GM18511 (cell line): ENCODE measurements around the gene GOLPH3.
"Not testable (repeated sequence)": the region's sequence is repeated elsewhere in the genome, so short reads cannot be mapped to it uniquely, and the experiment has no call there.

Experiments
- ATAC-seq: cut with Tn5 transposase; IDR thresholded peaks from one replicate; pipeline ENCODE4 v1.9.1; 2021; ENCODE audit warnings: mild to moderate bottlenecking, moderate library complexity; ENCODE audit not compliant: unreplicated experiment

The GOLPH3 gene

GRCh38 chr5:32172186-32172911 lies 1.8 kb downstream of the GOLPH3 start:
- ATAC-seq: not testable (repeated sequence)

GRCh38 chr5:32170303-32171151 lies 3.6 kb downstream of the GOLPH3 start:
- no peak for ATAC-seq

DNA sequence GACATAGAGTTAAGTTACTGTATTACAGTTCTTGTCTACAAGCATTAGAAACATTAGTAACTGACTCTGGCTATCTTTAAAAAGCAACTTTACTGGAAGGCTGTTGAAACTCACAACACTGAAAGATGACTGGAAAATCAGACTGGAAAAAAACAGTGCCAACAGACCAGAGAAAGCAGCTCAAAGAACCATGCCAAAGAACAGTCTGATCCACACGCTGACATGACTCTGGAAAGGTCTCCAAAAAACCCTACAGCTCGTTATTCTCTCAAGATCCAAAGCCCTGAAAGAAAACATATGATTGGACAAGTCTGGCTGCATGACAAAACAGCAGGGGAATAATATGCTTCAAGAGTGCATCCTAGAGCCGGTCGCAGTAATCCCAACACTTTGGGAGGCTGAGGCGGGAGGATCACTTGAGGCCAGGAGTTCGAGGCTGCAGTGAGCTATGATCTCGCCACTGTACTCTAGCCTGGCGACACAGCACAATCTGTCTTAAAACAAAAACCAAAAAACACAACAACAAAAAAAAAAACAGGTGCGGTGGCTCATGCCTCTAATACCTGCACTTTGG lies 5.6 kb downstream of the GOLPH3 start:
- no peak for ATAC-seq

DNA sequence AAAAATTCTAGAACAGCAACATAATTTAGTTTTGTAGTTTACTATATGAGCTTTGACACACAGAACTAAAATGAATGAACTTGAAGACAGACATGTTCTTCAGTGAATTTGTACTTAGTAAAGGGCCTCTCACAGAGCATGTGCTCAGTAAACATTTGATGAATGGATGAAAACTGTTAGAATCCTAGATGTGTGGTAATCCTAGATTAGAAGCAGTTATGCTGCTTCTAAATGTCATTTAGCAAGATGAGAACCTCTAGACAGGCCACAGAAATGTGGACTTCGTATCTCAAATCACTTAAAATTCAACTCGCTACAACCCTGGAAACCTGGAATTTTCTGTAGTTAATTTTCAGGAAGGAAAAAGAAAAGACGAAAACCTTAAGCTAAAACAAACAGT lies 8.5 kb downstream of the GOLPH3 start:
- no peak for ATAC-seq

GRCh38 chr5:32163785-32164184 lies 10.3 kb downstream of the GOLPH3 start:
- peak; percentile 62 for ATAC-seq

DNA sequence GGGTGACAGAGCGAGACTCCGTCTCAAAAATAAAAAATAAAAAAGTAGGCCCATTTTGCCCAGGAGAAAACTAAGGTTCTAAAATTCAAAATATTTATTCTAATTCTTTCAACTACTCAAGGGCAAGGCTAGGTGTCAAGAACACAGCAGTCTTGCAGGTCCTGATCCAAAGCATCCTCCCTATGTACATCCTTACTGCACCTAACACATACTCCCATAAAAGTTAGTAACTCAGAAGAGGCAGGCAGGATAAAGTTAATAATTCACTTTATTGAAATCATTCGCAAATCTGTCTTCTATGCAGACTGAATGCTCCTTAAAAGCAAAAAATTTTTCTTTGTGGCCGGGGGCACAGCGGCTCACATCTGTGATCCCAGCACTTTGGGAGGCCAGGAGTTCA lies 11.1 kb downstream of the GOLPH3 start:
- no peak for ATAC-seq

DNA sequence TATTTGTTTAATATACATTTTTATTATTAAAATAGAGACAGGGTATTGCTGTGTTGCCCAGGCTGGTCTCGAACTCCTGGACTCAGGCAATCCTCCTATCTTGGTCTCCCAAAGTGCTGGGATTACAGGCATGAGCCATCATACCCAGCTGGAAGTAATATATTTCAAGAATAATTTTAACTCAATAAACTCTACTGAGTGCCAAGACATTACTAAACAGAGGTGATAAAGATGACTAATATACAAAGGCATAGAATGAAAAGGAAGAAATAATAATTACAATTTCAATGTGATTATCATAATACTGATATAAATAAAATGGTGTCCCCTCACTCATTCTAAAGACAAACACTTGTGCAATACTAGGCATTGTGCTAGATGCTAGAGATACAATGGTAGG lies 13.9 kb downstream of the GOLPH3 start:
- no peak for ATAC-seq

DNA sequence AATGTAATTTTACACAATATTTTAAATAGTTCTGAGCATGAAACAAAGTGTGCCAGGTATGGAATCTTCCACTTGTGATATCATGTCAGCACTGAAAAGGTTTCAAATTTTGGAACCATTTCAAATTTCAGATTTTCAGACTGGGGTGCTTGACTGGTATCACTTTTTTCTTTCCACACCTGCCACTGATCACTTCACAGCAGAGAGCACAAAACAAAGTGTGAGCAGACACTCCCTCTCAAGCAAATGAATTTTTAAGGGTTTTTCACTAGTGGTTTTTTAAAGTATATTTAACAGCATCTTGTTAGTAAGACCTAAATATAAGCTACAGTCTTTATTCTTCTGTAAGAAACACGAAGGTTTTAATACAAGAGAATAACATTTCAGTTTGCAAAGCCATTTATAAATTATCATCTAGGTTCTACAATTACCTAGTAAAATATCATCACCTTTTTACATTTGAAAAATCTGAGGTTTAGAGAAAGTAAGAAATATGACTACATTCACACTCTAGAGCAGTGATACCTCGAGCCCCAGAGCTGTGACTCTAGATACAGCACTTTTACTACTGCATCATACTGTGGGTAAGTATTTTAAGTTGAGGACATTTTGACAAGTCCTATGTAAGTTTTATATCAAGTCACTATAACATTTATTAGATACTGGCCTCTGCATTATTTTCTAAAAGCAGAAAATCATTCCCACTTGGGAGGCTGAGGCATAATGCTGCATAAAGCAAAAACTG lies 14.6 kb downstream of the GOLPH3 start:
- no peak for ATAC-seq

- ATAC-seq: no peak
Measured at GRCh38 chr5:32158679-32158975, 15.5 kb downstream of the GOLPH3 start.

DNA sequence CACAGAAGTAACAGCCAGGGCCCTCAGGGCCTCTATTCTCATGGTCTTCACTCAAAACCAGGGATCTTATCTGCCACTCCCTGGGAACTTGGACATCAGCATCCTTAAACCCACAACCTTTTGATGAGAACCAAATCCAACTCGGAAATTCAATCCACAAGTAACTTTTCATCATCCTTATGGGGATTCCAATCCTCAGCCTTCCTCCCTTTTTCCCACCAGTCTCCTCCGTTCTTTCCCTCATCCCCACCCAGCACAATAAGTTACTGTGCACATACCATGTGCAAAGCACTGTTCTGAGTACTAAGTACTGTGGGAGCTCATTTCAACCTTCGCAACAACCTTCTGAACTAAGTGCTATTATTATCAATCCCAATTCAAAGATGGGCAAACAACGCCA lies 17.0 kb downstream of the GOLPH3 start:
- no peak for ATAC-seq

DNA sequence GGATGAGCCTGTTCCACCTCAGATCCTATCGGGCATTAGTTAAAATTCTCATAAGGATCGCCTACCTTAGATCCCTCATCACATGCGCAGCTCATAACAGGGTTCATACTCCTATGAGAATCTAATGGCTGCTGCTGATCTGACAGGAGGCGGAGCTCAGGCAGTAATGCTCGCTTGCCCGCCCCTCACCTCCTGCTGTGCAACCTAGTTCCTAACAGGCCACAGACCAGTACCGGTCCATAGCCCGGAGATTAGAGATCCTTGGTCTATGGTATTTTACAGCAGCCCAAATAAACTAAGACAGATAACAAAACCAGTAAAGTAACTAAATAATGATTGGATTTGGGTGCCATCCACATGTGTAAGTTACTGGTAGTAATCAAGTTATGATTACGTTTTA lies 17.5 kb downstream of the GOLPH3 start:
- ATAC-seq: no peak

DNA sequence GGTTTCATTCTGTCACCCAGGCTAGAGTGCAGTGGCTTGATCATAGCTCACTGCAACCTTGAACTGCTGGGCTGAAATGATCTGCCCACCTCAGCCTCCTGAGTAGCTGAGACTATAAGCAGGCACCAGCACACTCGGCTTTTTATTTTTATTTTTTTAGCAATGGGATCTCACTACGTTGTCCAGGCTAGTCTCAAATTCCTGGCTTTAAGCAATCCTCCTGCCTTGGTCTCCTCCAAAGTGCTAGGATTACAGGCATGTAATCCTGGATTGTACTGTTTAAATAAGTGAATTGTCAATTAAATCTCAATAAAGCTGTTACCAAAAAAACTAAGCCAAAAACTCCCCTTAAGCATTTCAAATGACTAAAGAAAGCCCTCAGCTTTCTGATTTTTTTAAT lies 18.9 kb downstream of the GOLPH3 start:
- ATAC-seq: peak; percentile 10

DNA sequence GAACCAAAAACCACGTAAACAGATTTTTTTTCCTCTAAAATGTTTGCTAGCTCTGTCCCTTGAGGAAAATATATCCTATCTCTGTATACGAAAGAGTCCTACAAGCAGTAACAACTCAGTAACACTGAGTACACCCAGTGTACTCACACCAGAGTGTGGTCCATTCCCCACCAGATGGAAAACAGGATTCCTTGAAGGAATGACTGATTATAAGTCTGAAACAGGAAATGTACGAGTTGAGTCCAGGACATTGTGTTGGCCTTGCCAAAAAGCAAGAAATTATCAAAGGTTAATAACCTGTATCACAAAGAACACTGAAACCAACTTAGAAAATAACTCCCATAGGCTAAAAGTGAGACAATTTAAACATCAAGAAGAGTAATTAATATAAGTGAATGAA lies 20.4 kb downstream of the GOLPH3 start:
- no peak for ATAC-seq

DNA sequence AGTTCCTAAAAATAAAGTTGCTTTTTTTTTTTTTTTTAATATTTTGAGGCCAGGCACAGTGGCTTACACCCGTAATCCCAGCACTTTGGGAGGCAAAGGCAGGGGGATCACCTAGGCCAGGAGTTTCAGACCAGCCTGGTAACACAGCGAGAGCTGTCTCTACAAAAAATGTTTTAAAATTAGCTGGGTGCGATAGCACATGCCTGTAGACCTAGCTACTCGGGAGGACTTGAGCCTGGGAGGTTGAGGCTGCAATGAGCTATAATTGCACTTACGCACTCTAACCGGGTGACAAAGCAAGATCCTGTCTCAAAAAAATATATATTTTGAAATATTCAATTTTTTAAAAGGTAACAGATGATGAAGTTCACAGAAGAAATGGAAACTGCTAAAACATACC lies 22.9 kb downstream of the GOLPH3 start:
- no peak for ATAC-seq

DNA sequence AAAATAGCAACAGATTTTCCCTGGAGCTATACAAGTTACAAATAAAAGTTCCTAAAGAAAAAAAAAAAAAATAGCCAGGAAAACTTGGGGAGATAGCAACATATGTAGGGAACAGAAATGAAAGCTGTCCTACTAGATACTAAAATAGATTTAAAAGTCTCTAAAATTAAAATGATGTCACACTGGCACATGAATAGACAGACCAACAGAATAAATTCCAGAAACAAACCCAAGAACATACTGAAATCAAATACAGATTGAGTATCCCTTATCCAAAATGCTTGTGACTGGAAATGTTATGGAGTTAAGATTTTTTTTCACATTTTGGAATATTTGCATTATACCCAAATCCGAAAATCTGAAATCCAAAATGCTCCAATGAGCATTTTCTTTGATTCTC lies 23.8 kb downstream of the GOLPH3 start:
- no peak for ATAC-seq

DNA sequence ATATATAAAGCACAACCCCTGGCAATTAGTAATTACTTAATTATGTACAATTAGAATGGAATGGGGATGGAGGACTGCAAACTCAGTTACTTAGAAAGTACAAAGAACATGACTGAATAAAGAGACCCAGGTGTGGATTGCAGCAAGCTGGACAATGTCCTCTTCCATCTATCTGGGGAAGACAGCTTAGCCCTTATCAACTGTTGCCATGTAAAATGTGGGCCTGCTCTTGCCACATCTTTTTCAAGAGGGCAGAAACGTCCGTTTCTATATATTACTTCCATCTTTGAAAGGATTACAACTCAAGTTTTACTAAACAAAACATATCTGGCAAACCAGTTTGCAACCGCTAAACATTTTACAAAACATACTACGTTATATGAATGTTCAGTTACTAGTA lies 26.2 kb downstream of the GOLPH3 start:
- no peak for ATAC-seq

GRCh38 chr5:32147236-32147635 lies 26.9 kb downstream of the GOLPH3 start:
- no peak for ATAC-seq

DNA sequence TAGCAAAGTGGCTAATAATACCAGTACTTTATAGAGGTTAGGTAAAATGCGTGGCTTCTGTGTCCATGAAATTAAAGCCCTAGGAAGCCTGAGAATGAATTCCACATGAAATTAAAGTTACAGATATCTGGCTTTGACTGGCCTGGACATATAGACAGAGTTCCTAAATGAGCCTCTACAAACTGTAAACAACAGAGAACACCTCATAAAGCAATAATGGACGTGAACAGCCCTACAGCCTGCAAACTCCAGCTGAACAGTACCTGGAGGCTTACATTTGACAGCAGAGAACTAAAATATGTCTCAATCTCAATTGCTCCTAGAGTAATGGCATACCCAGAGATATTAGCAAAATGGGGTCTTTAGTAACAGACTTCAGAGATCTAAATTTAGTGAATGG lies 28.7 kb downstream of the GOLPH3 start:
- no peak for ATAC-seq

- ATAC-seq: no peak
Measured at GRCh38 chr5:32144378-32145207, 29.5 kb downstream of the GOLPH3 start.

DNA sequence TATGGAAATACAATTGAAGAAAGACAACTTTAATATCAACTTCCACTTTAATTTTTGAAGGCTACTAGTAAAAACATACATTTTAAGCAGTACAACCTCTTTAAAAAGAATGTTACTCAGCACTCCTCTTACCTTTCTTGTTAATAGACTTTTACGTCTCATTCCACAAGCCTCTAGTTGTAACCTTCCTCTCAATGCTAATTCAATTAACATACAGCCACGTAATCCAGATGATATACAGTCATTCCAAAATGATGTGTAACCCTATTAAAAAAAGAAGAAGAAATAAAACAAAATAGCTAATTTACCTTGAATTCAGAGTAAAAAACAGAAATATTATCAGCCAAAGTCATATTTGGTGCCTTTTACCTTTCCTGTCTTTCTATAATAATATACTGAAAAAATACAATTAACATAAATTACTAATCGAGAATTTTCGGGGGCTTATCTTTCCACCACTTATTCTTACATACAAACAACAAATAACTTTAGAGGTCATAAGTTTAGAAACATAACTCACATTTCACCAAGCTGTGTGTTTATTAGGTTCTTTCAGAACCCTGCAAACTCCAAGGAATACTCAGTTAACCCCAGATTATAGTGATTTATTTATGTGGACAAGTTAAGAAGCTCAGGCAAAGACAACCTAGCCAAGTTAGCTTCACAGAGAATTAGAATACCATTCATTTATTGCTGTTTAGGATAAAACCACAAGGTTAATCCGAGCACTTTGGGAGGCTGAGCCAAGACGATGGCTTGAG lies 30.3 kb downstream of the GOLPH3 start:
- no peak for ATAC-seq
